ENCODE data around the gene WBP2NL.

WBP2NL gene

GRCh38 chr22:41957941-41958556 lies 40.5 kb upstream of the WBP2NL start:
- Histone ChIP-seq H3K9me3 (no peaks in the 10 kb centered on the region), H3K4me1 (ENCODE audit: control insufficient read depth in 1 of 2, insufficient read depth in 1 of 2, low read depth in 1 of 2, low read length in 1 of 2) (peaks cover 0 to 8% of the 10 kb centered on the region in 2 experiments), H3K4me3 (ENCODE audit: low read depth in 1 of 2, low read length in 1 of 2) (peak overlapping the region in 1 of 2 experiments; percentile 10), H3K27ac (no peak overlapping the region), H3K27me3 (peaks cover 21% of the 10 kb centered on the region), H3K36me3 (no peaks in the 10 kb centered on the region)
- peak; percentile 9 for TF ChIP-seq CTCF (IDR thresholded peaks at IDR 0.05)

- no peak for TF ChIP-seq CTCF (IDR thresholded peaks at IDR 0.05)
- Histone ChIP-seq H3K36me3 (no peaks in the 10 kb centered on the region), H3K27me3 (peaks cover 8% of the 10 kb centered on the region), H3K27ac (no peak overlapping the region), H3K4me3 (ENCODE audit: low read depth in 1 of 2, low read length in 1 of 2) (no peak overlapping the region), H3K9me3 (no peaks in the 10 kb centered on the region), H3K4me1 (ENCODE audit: control insufficient read depth in 1 of 2, insufficient read depth in 1 of 2, low read depth in 1 of 2, low read length in 1 of 2) (no peaks in the 10 kb centered on the region)
Measured at GRCh38 chr22:41963453-41964111, 35.0 kb upstream of the WBP2NL start.

GRCh38 chr22:41964112-41964491 lies 34.5 kb upstream of the WBP2NL start:
- H3K36me3 ChIP-seq = no peaks in the 10 kb centered on the region
- H3K27ac ChIP-seq = no peak overlapping the region
- H3K9me3 ChIP-seq = no peaks in the 10 kb centered on the region
- no peak for TF ChIP-seq CTCF (IDR thresholded peaks at IDR 0.05)
- H3K27me3 ChIP-seq = peaks cover 4% of the 10 kb centered on the region
- no peak overlapping the region for H3K4me3 ChIP-seq (ENCODE audit: low read depth in 1 of 2, low read length in 1 of 2)
- H3K4me1 ChIP-seq (ENCODE audit: control insufficient read depth in 1 of 2, insufficient read depth in 1 of 2, low read depth in 1 of 2, low read length in 1 of 2) = no peaks in the 10 kb centered on the region

- H3K4me1 ChIP-seq (ENCODE audit: control insufficient read depth in 1 of 2, insufficient read depth in 1 of 2, low read depth in 1 of 2, low read length in 1 of 2) = no peaks in the 10 kb centered on the region
- no peaks in the 10 kb centered on the region for H3K9me3 ChIP-seq
- H3K27me3 ChIP-seq = peaks cover 5% of the 10 kb centered on the region
- no peak overlapping the region for H3K27ac ChIP-seq
- no peaks in the 10 kb centered on the region for H3K36me3 ChIP-seq
- H3K4me3 ChIP-seq (ENCODE audit: low read depth in 1 of 2, low read length in 1 of 2) = no peak overlapping the region
- no peak for TF ChIP-seq CTCF (IDR thresholded peaks at IDR 0.05)
Measured at GRCh38 chr22:41966225-41966606, 32.4 kb upstream of the WBP2NL start.

GRCh38 chr22:41966607-41967240 lies 31.9 kb upstream of the WBP2NL start:
- TF ChIP-seq CTCF (IDR thresholded peaks at IDR 0.05) = no peak
- Histone ChIP-seq H3K27me3 (peaks cover 10% of the 10 kb centered on the region), H3K4me1 (ENCODE audit: control insufficient read depth in 1 of 2, insufficient read depth in 1 of 2, low read depth in 1 of 2, low read length in 1 of 2) (no peaks in the 10 kb centered on the region), H3K4me3 (ENCODE audit: low read depth in 1 of 2, low read length in 1 of 2) (no peak overlapping the region), H3K36me3 (no peaks in the 10 kb centered on the region), H3K27ac (no peak overlapping the region), H3K9me3 (no peaks in the 10 kb centered on the region)
